BE2C (cell line): Measurements from ENCODE around the gene ITGB6.
A peak's percentile ranks its signal among the peaks of the same experiment; 100 is the strongest.
"Not testable (repeated sequence)": the region's sequence is repeated elsewhere in the genome, so short reads cannot be mapped to it uniquely, and the experiment has no call there.

Experiments used
- DNase-seq: peaks from one replicate; pipeline ENCODE4 v3.0.0-alpha.2; 2020
- H3K27me3 ChIP-seq: fragments of 250-450 bp; sonication (Bioruptor Pico); 2 replicates; pipeline ENCODE4 v1.5.1; 2020; ENCODE audit warnings: mild to moderate bottlenecking
- H3K36me3 ChIP-seq: fragments of 250-450 bp; sonication (Bioruptor Pico); 2 replicates; pipeline ENCODE4 v1.5.1; 2020; ENCODE audit warnings: mild to moderate bottlenecking
- H3K4me1 ChIP-seq: fragments of 250-450 bp; sonication (Bioruptor Pico); 2 replicates; pipeline ENCODE4 v1.5.1; 2020
- H3K4me3 ChIP-seq: 2 replicates; pipeline ENCODE4 v1.5.1; 2011; ENCODE audit warnings: low read depth, low read length
- H3K9me3 ChIP-seq: fragments of 250-450 bp; sonication (Bioruptor Pico); 2 replicates; pipeline ENCODE4 v1.5.1; 2020
- CTCF ChIP-seq: IDR thresholded peaks from 2 replicates; pipeline ENCODE4 v1.5.1; 2012; ENCODE audit warnings: mild to moderate bottlenecking, low read depth, low read length

The ITGB6 gene

DNA sequence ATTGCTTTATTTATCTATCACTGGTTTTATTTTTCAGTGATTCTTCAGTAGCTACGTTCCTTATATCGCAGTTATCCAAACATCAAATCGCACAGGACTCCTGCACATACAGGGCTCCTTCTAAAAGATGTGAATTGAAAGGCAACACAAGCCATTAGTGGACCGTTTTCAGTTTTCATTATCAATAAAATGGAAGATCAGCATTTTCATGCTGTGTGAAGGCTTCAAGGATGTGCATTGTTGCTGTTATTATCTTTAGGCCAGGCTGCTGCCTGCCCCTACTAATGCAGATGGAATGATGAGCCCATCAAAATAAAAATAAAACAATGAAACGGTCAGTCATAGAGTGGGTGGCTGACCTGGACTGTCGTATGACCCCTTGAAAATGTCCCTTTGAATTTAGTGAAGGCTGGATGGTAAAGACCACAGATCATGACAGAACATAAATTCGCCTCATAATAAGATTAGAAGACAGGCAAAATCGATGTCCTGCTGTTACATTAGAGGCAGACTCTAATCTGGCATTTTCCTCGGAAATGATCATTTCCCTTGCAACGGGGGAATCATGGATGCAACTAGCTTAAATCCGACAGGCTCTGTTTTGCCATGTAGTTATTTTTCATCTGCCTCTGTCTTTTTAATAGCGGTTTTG, 32.9 kb downstream of the ITGB6 start:
- H3K4me3 ChIP-seq: peak overlapping the region; percentile 38
- H3K27me3 ChIP-seq: no peaks in the 10 kb centered on the region
- no peak for TF ChIP-seq CTCF
- H3K36me3 ChIP-seq: no peaks in the 10 kb centered on the region
- peaks cover 8% of the 10 kb centered on the region for H3K4me1 ChIP-seq
- H3K9me3 ChIP-seq: no peaks in the 10 kb centered on the region
- no peak for DNase-seq

DNA sequence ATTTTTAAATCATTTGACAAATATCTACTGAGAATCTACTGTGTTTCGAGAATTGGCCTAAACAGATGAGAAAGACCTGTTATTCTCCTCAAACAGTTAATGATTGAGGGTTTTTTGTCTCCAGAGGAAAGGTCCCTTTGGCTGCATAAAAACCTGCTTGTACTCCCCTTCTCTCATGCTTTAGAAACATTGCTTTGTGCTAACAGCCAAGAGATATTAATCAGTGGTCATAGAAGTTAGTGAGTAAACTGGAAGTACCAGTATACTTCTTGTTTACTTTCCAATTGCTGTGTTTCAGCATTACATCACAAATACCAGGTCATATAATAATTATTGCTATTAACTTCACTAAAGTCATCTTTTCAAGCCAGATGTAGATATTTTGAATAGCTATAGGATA, 34.1 kb downstream of the ITGB6 start:
- Histone ChIP-seq H3K4me1 (peaks cover 8% of the 10 kb centered on the region), H3K9me3 (no peaks in the 10 kb centered on the region), H3K27me3 (no peaks in the 10 kb centered on the region), H3K36me3 (no peaks in the 10 kb centered on the region), H3K4me3 (no peak overlapping the region)
- TF ChIP-seq CTCF: no peak
- DNase-seq: no peak

DNA sequence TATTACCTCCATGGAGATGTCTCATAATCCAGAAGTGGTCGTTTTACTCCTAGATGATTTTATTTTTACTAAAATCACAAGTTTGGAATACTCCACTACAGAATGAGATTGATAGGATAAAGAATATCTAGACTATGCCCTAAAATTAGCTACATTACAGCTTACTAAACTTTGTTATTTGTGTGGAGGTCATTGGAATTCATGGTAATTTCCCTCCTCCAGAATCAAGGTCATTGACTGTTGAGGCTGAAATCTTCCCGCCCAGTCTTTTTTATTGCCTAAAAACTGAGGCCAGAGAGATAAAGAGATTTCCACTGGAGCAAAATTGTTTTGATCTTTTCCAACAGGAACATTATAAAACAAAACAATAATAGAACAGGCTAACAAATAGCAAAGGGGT, 35.0 kb downstream of the ITGB6 start:
- Histone ChIP-seq H3K27me3 (no peaks in the 10 kb centered on the region), H3K9me3 (no peaks in the 10 kb centered on the region), H3K36me3 (no peaks in the 10 kb centered on the region), H3K4me1 (peaks cover 8% of the 10 kb centered on the region), H3K4me3 (no peak overlapping the region)
- TF ChIP-seq CTCF: no peak
- no peak for DNase-seq

DNA sequence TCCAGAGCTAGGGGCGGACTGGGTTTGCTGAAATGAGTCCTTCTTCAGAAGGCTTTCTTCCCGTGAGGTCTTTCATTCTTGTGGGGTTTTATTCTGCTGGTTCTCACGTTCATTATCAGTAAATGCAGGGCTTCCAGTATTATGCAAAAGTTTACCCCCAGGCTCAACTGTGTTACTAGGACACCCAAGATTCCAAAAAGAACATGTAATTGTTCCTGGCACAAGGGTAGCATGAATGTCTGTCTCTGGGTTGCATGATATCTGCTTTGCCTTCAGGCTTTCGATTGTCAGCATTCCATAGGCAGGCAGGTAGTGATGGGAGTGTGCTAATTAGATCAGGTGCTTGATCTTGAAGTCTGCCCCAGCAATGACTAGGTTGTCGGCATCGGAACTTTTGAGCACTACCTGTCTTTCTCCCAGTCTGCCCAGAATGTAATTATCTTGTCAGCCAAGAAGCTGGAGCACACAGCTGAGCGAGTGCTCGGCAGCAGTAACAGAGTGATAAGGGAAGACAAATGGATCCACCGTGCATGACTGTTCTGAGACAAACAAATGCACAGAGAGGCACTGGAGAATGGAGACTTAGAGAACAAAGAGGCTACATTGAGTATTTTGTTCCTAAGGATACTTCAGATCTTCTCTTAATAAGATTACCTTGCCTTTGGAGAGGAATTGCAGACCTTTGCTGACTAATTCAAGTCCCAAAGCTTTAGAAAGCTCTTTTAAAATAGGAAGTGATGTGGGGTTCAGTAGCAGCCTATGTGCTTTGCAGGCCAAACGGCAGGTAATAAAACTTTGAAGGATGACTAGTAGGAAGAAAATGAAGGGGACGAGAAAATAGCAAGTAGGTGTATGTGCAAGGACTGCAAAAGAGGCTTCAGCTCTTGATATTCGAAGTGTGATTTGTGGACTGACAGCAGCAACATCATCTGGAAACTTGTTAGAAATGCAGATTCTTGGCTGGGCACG, 41.9 kb downstream of the ITGB6 start:
- H3K4me1 ChIP-seq: no peaks in the 10 kb centered on the region
- peak; percentile 22 for DNase-seq
- H3K9me3 ChIP-seq: no peaks in the 10 kb centered on the region
- TF ChIP-seq CTCF: no peak
- no peaks in the 10 kb centered on the region for H3K27me3 ChIP-seq
- H3K36me3 ChIP-seq: no peaks in the 10 kb centered on the region
- peak overlapping the region; percentile 32 for H3K4me3 ChIP-seq

GRCh38 chr2:160156665-160157064, 43.4 kb downstream of the ITGB6 start:
- H3K4me3 ChIP-seq: no peak overlapping the region
- DNase-seq: no peak
- no peaks in the 10 kb centered on the region for H3K9me3 ChIP-seq
- H3K4me1 ChIP-seq: no peaks in the 10 kb centered on the region
- TF ChIP-seq CTCF: no peak
- no peaks in the 10 kb centered on the region for H3K36me3 ChIP-seq
- H3K27me3 ChIP-seq: no peaks in the 10 kb centered on the region

- Histone ChIP-seq H3K4me1 (no peaks in the 10 kb centered on the region), H3K9me3 (no peaks in the 10 kb centered on the region), H3K4me3 (no peak overlapping the region), H3K27me3 (no peaks in the 10 kb centered on the region), H3K36me3 (no peaks in the 10 kb centered on the region)
- DNase-seq: no peak
- TF ChIP-seq CTCF: no peak
These were observed 44.0 kb downstream of the ITGB6 start for GRCh38 chr2:160156100-160156499.

GRCh38 chr2:160148419-160148818, 51.7 kb downstream of the ITGB6 start:
- H3K4me3 ChIP-seq, H3K27me3 ChIP-seq, DNase-seq, H3K4me1 ChIP-seq, H3K9me3 ChIP-seq, H3K36me3 ChIP-seq: not testable (repeated sequence)
